GM06990 (cell line): ENCODE measurements around the gene RHCE.
"Not testable (repeated sequence)": the region's sequence is repeated elsewhere in the genome, so short reads cannot be mapped to it uniquely, and the experiment has no call there.

Source experiments
- DNase-seq: peaks from one replicate; pipeline ENCODE4 v3.0.0-alpha.2; 2011; ENCODE audit not compliant: insufficient read length; ENCODE audit errors: extremely low read depth
- H3K27me3 ChIP-seq: replicated peaks from 2 replicates; pipeline ENCODE4 v1.6.0; 2011; ENCODE audit warnings: low read length; ENCODE audit not compliant: control insufficient read depth, insufficient read depth
- H3K36me3 ChIP-seq: 2 replicates; pipeline ENCODE4 v1.5.1; 2011; ENCODE audit warnings: low read length; ENCODE audit not compliant: control insufficient read depth, insufficient read depth
- H3K4me3 ChIP-seq: replicated peaks from 2 replicates; pipeline ENCODE4 v1.5.1; 2011; ENCODE audit warnings: low read depth, mild to moderate bottlenecking, control low read depth, low read length
- TF ChIP-seq, protein P1 (sequence below): IDR thresholded peaks from 2 replicates; pipeline ENCODE4 v1.5.1; 2011; ENCODE audit warnings: low read length, control low read depth, mild to moderate bottlenecking, inconsistent platforms; ENCODE audit not compliant: insufficient read depth, poor library complexity, severe bottlenecking

The RHCE gene

DNA sequence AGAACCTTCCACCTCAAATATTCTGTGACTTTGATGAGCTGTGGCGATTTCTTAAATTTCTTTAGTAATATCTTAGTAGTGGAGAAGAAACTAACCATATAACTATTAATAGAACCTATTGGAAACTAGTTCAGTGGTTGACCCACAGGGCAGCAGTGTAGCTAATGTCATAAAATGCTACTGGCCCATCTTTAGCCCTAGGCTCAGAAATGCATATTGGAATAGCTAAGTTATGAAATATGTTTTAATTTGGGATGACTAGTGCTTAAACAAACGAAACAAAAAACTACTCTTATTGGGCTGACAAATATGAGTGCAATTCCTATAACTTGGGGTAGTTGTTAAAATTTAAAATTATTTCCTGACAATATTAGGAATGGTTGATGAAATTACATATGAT lies 30.3 kb upstream of the RHCE start:
- Histone ChIP-seq H3K36me3 (no peaks in the 10 kb centered on the region), H3K27me3 (no peaks in the 10 kb centered on the region), H3K4me3 (no peak overlapping the region)
- no peak for DNase-seq
- TF ChIP-seq, protein P1, sequence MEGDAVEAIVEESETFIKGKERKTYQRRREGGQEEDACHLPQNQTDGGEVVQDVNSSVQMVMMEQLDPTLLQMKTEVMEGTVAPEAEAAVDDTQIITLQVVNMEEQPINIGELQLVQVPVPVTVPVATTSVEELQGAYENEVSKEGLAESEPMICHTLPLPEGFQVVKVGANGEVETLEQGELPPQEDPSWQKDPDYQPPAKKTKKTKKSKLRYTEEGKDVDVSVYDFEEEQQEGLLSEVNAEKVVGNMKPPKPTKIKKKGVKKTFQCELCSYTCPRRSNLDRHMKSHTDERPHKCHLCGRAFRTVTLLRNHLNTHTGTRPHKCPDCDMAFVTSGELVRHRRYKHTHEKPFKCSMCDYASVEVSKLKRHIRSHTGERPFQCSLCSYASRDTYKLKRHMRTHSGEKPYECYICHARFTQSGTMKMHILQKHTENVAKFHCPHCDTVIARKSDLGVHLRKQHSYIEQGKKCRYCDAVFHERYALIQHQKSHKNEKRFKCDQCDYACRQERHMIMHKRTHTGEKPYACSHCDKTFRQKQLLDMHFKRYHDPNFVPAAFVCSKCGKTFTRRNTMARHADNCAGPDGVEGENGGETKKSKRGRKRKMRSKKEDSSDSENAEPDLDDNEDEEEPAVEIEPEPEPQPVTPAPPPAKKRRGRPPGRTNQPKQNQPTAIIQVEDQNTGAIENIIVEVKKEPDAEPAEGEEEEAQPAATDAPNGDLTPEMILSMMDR = no peak

- DNase-seq = peak; percentile 44
- H3K4me3 ChIP-seq = no peak overlapping the region
- no peaks in the 10 kb centered on the region for H3K27me3 ChIP-seq
- TF ChIP-seq, protein P1 = no peak
- no peaks in the 10 kb centered on the region for H3K36me3 ChIP-seq
Measured at GRCh38 chr1:25447547-25447946, 26.9 kb upstream of the RHCE start.

DNA sequence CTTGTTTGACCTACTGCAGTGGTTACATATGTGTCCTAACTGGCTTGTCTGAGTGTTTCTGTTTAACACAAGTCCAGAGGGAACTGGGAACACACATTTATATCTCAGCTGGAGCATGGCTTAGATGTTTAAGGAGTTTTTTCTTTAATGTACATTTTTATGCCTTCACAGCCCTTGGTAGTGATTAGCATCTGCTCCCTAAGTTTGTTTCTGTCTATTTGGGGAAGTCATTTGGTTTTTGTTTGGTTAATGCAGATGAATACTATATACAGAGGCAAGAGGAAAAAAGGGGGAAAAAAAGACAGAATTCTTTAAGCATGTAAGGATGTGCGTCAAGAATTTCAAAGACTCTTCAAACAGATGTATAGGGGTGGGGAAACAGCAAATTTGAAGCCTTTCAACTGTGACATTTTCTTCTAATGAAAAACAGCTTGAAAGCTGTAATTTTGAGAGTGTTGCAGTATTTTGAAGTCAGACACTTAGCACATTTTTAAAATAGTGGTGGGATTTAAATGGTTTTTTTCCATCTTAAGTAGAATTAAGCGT lies 25.4 kb upstream of the RHCE start:
- no peak overlapping the region for H3K4me3 ChIP-seq
- no peak for DNase-seq

DNA sequence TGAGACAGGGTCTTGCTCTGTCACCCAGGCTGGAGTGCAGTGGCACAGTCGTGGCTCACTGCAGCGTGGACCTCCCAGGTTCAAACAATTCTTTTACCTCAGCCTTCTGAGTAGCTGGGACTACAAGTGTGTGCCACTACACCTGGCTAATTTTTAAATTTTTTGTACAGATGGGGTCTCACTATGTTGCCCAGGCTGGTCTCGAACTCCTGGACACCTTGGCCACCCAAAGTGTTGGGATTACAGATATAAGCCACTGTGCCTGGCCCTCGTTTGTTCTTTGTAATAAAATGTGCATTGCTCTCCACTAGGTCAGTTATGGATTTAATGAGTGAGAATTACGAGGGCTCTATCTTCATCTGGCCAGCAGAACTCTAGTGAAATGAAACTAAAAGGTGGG lies 24.0 kb upstream of the RHCE start:
- H3K36me3 ChIP-seq, H3K27me3 ChIP-seq: not testable (repeated sequence)

More for the DNA sequence above, 25.4 kb upstream of the RHCE start:
- TF ChIP-seq, protein P1 = no peak
- Histone ChIP-seq H3K27me3 (no peaks in the 10 kb centered on the region), H3K36me3 (no peaks in the 10 kb centered on the region)

GRCh38 chr1:25443030-25443699 lies 22.5 kb upstream of the RHCE start:
- TF ChIP-seq, protein P1 = no peak
- Histone ChIP-seq H3K4me3 (no peak overlapping the region), H3K27me3 (no peaks in the 10 kb centered on the region), H3K36me3 (peaks cover 1% of the 10 kb centered on the region; the same call in 1 of the 2 replicates)
- no peak for DNase-seq

More for the DNA sequence above, 24.0 kb upstream of the RHCE start:
- DNase-seq, H3K4me3 ChIP-seq: not testable (repeated sequence)

DNA sequence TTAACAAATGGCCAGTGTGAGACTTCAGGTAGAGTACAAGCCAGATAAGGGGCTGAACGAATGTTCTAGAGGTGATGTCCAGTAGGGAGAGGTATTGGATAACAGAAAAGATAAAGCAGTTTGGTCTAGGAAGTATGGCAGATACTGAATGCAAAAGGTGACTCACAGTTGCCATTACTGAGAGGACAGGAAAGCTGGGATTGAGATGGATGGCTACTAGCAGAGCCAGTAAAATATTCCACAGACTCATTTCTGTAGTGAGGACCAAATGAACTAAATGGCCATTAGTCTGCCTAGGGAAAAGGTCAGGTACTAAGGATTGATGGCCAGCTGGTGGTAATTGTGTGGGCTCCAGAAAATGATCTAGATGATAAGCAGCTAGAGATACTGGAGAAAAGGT lies 21.6 kb upstream of the RHCE start:
- TF ChIP-seq, protein P1 = no peak
- no peak overlapping the region for H3K4me3 ChIP-seq
- H3K27me3 ChIP-seq = no peaks in the 10 kb centered on the region
- H3K36me3 ChIP-seq = peaks cover 1% of the 10 kb centered on the region; the same call in 1 of the 2 replicates
- no peak for DNase-seq
